Stimulated activated CD4-positive, alpha-beta T cell treated with anti-CD3 and anti-CD28 coated beads, Interleukin-15, amount 100 ng/mL, for 48 hours (primary cell): ENCODE data around the gene SHLD2.
"Not testable (repeated sequence)": the region's sequence is repeated elsewhere in the genome, so short reads cannot be mapped to it uniquely, and the experiment has no call there.

ENCODE experiments used
- DNase-seq, 2 donors: peaks; one replicate each; pipeline ENCODE4 v3.0.0-alpha.2; 2020; ENCODE audit warnings: low read depth in 2 of 2

SHLD2 gene

GRCh38 chr10:87137478-87137877 lies 42.5 kb downstream of the SHLD2 start:
- DNase-seq, result not testable (repeated sequence)

GRCh38 chr10:87142230-87143108 lies 47.5 kb downstream of the SHLD2 start:
- not testable (repeated sequence) for DNase-seq

- not testable (repeated sequence) for DNase-seq
These were observed 48.1 kb downstream of the SHLD2 start for GRCh38 chr10:87143109-87143418.

- DNase-seq, result not testable (repeated sequence)
These were observed 50.6 kb downstream of the SHLD2 start for GRCh38 chr10:87145598-87145997.

- not testable (repeated sequence) for DNase-seq
These were observed 54.1 kb downstream of the SHLD2 start for GRCh38 chr10:87149020-87149609.

GRCh38 chr10:87151516-87151915 lies 56.5 kb downstream of the SHLD2 start:
- not testable (repeated sequence) for DNase-seq

- DNase-seq, result not testable (repeated sequence)
These were observed 61.8 kb downstream of the SHLD2 start for GRCh38 chr10:87156841-87157240.

- DNase-seq, result not testable (repeated sequence)
These were observed 62.8 kb downstream of the SHLD2 start for GRCh38 chr10:87157821-87158220.

GRCh38 chr10:87162703-87163293 lies 67.8 kb downstream of the SHLD2 start:
- DNase-seq, result not testable (repeated sequence)

GRCh38 chr10:87163414-87163813 lies 68.4 kb downstream of the SHLD2 start:
- not testable (repeated sequence) for DNase-seq

GRCh38 chr10:87169857-87170256 lies 74.9 kb downstream of the SHLD2 start:
- DNase-seq, result not testable (repeated sequence)

- DNase-seq, result not testable (repeated sequence)
These were observed 75.7 kb downstream of the SHLD2 start for GRCh38 chr10:87170705-87171104.

- not testable (repeated sequence) for DNase-seq
These were observed 76.7 kb downstream of the SHLD2 start for GRCh38 chr10:87171670-87172069.

GRCh38 chr10:87172178-87172577 lies 77.2 kb downstream of the SHLD2 start:
- DNase-seq, result not testable (repeated sequence)

- DNase-seq, result not testable (repeated sequence)
These were observed 82.6 kb downstream of the SHLD2 start for GRCh38 chr10:87177587-87177986.

- DNase-seq, result not testable (repeated sequence)
These were observed 89.4 kb downstream of the SHLD2 start for GRCh38 chr10:87184421-87184820.

- DNase-seq, result not testable (repeated sequence)
These were observed 91.0 kb downstream of the SHLD2 start for GRCh38 chr10:87186016-87186415.

GRCh38 chr10:87187573-87187972 lies 92.6 kb downstream of the SHLD2 start:
- DNase-seq, result not testable (repeated sequence)

GRCh38 chr10:87191841-87192240 lies 96.8 kb downstream of the SHLD2 start:
- not testable (repeated sequence) for DNase-seq

GRCh38 chr10:87200924-87201323 lies 105.9 kb downstream of the SHLD2 start:
- DNase-seq, result not testable (repeated sequence)

- not testable (repeated sequence) for DNase-seq
These were observed 109.8 kb downstream of the SHLD2 start for GRCh38 chr10:87204801-87205200.

GRCh38 chr10:87206922-87207321 lies 111.9 kb downstream of the SHLD2 start:
- DNase-seq, result not testable (repeated sequence)

- DNase-seq, result not testable (repeated sequence)
These were observed 115.3 kb downstream of the SHLD2 start for GRCh38 chr10:87210309-87210708.
